Measurements from ENCODE around the gene TCF12.

DNA sequence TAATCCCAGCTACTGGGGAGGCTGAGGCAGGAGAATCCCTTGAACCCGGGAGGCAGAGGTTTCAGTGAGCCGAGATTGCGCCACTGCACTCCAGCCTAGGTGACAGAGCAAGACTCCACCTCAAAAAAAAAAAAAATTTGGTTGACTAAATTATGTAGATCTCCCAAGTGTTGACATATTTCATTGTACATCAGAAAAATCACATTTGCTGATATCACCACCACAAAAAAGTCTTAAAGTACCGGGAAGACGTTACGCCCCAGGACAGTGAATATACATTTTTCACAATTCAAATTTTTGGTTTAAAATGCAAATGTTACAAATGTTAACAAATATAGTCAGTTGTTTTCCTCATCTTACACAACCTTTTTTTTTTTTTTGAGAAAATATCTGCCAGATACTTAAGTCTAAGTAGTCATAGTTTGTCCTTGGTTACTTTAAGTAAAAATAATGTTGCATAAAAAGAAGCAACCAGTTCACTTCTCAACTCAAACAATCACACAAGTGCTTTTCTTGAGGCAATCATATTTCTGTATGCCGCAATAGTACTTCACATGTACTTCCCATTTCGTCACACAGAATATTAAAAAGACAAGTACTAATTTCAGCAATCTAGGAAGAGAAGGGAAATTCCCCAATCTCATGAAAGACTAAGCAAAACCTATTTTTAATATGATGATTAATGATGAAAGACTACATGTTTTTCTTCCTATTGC is 41.0 kb upstream of the TCF12 start:
- TF ChIP-seq, protein P1, sequence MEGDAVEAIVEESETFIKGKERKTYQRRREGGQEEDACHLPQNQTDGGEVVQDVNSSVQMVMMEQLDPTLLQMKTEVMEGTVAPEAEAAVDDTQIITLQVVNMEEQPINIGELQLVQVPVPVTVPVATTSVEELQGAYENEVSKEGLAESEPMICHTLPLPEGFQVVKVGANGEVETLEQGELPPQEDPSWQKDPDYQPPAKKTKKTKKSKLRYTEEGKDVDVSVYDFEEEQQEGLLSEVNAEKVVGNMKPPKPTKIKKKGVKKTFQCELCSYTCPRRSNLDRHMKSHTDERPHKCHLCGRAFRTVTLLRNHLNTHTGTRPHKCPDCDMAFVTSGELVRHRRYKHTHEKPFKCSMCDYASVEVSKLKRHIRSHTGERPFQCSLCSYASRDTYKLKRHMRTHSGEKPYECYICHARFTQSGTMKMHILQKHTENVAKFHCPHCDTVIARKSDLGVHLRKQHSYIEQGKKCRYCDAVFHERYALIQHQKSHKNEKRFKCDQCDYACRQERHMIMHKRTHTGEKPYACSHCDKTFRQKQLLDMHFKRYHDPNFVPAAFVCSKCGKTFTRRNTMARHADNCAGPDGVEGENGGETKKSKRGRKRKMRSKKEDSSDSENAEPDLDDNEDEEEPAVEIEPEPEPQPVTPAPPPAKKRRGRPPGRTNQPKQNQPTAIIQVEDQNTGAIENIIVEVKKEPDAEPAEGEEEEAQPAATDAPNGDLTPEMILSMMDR (IDR thresholded peaks at IDR 0.05): no peak
- no peak for TF ChIP-seq POLR2A (IDR thresholded peaks at IDR 0.05)
- TF ChIP-seq POLR2AphosphoS5 (IDR thresholded peaks at IDR 0.05; ENCODE audit: insufficient read depth in 1 of 2, low read depth in 1 of 2): no peak
